ENCODE measurements around the gene KLK12.

Gene KLK12

DNA sequence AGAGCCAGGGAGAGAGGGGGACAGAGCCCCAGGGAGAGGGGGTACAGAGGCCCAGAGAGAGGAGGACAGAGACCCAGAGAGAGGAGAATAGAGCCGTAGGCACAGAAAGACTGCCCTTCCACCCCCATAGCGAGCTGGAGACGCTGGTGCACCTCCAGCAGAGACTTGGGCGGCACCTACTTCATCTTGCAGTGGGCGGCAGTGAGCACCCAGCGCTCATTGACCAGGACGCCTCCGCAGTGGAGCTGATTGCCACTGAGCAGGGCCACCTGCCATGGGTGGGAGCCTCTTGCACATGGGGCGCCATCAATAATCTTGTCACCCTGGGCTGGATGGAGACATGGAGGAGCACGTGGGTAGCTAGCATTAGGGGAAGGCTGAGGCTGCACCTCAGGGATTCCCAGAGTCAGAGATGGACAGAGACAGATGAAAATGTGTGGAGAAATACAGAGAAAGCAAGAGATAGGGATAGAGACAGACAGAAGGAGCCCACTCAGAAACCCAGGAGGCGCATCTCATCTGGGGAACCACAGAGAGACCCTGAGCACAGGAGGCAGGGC, 53.1 kb downstream of the KLK12 start:
- DNase-seq (ENCODE audit: low spot score): no peak

DNA sequence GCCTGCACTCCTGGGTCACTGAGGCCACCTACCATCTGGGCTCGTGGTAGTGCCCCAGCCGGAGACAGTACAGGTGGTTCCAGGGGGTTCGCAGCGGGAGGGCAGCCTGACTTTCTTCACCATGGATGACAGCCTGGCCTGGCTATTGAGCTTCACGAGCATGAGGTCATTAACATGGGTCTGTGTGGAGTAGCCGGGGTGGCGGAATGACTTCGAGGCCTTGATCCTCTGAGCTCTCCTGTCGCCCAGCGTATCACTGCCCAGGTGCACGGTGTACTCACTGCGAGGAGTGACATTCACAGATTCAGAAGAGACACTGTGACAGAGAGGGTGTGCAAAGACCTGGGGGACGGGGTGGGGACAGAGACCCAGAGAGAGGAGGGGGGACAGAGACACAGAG, 54.6 kb downstream of the KLK12 start:
- DNase-seq (ENCODE audit: low spot score): no peak

- no peak for DNase-seq (ENCODE audit: low spot score)
These were observed 55.0 kb downstream of the KLK12 start for GRCh38 chr19:50979758-50980157.
